Panc1 (cell line): ENCODE measurements around the gene RAP1GDS1.

Experiments used
- TCF7L2 ChIP-seq: IDR thresholded peaks from 2 replicates; pipeline ENCODE4 v1.6.1; 2011; ENCODE audit warnings: mild to moderate bottlenecking, low read depth, low read length, inconsistent platforms
- TF ChIP-seq, protein P1 (sequence below): fragments of 450-650 bp; IDR thresholded peaks from 2 replicates; pipeline ENCODE4 v1.5.1; 2017; ENCODE audit warnings: mild to moderate bottlenecking
- TF ChIP-seq, protein P2 (sequence below), 2 experiments: IDR thresholded peaks; 2 replicates each; pipeline ENCODE4 v1.6.1; 2011 to 2012; ENCODE audit warnings: low read depth in 2 of 2, control low read depth in 1 of 2, low read length in 1 of 2, mild to moderate bottlenecking in 1 of 2, moderate library complexity in 1 of 2; ENCODE audit not compliant: insufficient read depth in 1 of 2

DNA sequence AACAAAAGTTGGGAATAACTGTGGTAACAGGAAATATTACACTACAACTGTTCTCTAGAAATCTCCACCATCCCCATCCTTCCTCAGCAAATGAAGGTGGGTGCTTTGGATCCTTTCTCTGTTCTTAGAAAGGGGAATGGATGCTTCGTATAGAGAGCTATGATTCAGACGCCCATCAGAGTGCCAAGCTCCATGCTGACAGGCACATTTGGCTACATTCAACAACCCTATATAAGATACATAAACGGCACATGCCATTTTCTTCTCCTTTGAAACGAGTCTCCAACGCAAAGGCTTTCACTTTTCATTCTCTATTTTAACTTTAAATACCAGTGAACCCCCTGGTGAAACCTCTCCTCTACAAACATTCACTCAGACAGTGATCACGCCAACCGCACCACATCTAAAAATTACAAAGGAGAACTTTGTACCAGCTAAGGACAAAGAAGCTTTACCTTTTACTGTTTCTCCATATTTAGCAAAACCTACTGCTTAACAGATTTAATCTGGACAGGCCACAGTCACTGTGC lies 224.7 kb downstream of the RAP1GDS1 start:
- TF ChIP-seq, protein P1, sequence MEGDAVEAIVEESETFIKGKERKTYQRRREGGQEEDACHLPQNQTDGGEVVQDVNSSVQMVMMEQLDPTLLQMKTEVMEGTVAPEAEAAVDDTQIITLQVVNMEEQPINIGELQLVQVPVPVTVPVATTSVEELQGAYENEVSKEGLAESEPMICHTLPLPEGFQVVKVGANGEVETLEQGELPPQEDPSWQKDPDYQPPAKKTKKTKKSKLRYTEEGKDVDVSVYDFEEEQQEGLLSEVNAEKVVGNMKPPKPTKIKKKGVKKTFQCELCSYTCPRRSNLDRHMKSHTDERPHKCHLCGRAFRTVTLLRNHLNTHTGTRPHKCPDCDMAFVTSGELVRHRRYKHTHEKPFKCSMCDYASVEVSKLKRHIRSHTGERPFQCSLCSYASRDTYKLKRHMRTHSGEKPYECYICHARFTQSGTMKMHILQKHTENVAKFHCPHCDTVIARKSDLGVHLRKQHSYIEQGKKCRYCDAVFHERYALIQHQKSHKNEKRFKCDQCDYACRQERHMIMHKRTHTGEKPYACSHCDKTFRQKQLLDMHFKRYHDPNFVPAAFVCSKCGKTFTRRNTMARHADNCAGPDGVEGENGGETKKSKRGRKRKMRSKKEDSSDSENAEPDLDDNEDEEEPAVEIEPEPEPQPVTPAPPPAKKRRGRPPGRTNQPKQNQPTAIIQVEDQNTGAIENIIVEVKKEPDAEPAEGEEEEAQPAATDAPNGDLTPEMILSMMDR: no peak
- TF ChIP-seq TCF7L2: no peak
- TF ChIP-seq, protein P2, sequence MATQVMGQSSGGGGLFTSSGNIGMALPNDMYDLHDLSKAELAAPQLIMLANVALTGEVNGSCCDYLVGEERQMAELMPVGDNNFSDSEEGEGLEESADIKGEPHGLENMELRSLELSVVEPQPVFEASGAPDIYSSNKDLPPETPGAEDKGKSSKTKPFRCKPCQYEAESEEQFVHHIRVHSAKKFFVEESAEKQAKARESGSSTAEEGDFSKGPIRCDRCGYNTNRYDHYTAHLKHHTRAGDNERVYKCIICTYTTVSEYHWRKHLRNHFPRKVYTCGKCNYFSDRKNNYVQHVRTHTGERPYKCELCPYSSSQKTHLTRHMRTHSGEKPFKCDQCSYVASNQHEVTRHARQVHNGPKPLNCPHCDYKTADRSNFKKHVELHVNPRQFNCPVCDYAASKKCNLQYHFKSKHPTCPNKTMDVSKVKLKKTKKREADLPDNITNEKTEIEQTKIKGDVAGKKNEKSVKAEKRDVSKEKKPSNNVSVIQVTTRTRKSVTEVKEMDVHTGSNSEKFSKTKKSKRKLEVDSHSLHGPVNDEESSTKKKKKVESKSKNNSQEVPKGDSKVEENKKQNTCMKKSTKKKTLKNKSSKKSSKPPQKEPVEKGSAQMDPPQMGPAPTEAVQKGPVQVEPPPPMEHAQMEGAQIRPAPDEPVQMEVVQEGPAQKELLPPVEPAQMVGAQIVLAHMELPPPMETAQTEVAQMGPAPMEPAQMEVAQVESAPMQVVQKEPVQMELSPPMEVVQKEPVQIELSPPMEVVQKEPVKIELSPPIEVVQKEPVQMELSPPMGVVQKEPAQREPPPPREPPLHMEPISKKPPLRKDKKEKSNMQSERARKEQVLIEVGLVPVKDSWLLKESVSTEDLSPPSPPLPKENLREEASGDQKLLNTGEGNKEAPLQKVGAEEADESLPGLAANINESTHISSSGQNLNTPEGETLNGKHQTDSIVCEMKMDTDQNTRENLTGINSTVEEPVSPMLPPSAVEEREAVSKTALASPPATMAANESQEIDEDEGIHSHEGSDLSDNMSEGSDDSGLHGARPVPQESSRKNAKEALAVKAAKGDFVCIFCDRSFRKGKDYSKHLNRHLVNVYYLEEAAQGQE (IDR thresholded peaks at IDR 0.05; ENCODE audit: insufficient read depth in 1 of 2, low read depth in 2 of 2, low read length in 1 of 2): no peak
